PC-9 (cell line): Measurements from ENCODE around the gene EPB41L5. TPM values are rescaled to one million over a fixed set of nuclear protein-coding genes. Genes with fewer than 3 reads are reported as not detected.

Experiments
- BruUV-seq: library from RNA; stranded (reverse); fragments of 400-500 nt; replicated peaks from 2 replicates; lab custom pipeline; 2021; lab: Mats Ljungman, UMichigan
- CTCF ChIA-PET: fragments of 300-600 bp; sonication (Branson Sonifier 250); formaldehyde crosslinking; loops from one replicate; lab custom pipeline; 2022; ENCODE audit warnings: antibody characterized with exemption; lab: Charles Lee
- POLR2A ChIA-PET: fragments of 300-600 bp; sonication (Branson Sonifier 250); formaldehyde crosslinking; loops from one replicate; lab custom pipeline; 2022; ENCODE audit warnings: antibody characterized with exemption; ENCODE audit not compliant: unreplicated experiment; lab: Charles Lee
- DNase-seq, 2 experiments: peaks; one replicate each; pipeline versions ENCODE4 v3.0.0 to v3.0.0-alpha.2; 2015 to 2022; ENCODE audit warnings: mixed read lengths in 1 of 2
- H2AFZ ChIP-seq: fragments of 200-600 bp; sonication (generic); 2 replicates; pipeline ENCODE4 v1.8.1; 2017; ENCODE audit warnings: antibody characterized with exemption
- H3F3A ChIP-seq: fragments of 200-600 bp; sonication (generic); 2 replicates; pipeline ENCODE4 v1.8.1; 2017; ENCODE audit warnings: antibody characterized with exemption, mild to moderate bottlenecking, low read depth; ENCODE audit not compliant: insufficient read depth
- H3K27ac ChIP-seq: fragments of 200-600 bp; sonication (generic); 2 replicates; pipeline ENCODE4 v1.6.1; 2016; ENCODE audit warnings: mixed run types
- H3K27me3 ChIP-seq: fragments of 200-600 bp; sonication (generic); 2 replicates; pipeline ENCODE4 v1.6.1; 2016; ENCODE audit warnings: low read depth, mixed run types; ENCODE audit not compliant: insufficient read depth
- H3K36me3 ChIP-seq: fragments of 200-600 bp; sonication (generic); 2 replicates; pipeline ENCODE4 v1.6.1; 2016; ENCODE audit warnings: low read depth, mixed run types
- H3K4me1 ChIP-seq: fragments of 200-600 bp; sonication (generic); replicated peaks from 2 replicates; pipeline ENCODE4 v1.6.1; 2016; ENCODE audit warnings: mixed run types; ENCODE audit not compliant: insufficient read depth
- H3K4me2 ChIP-seq: fragments of 200-600 bp; sonication (generic); 2 replicates; pipeline ENCODE4 v1.6.1; 2017; ENCODE audit warnings: mixed run types
- H3K4me3 ChIP-seq: fragments of 200-600 bp; sonication (generic); 2 replicates; pipeline ENCODE4 v1.6.1; 2016; ENCODE audit warnings: mixed run types
- H3K79me2 ChIP-seq: fragments of 200-600 bp; sonication (generic); 2 replicates; pipeline ENCODE4 v1.6.1; 2017; ENCODE audit warnings: low read depth, mixed run types
- H3K9me2 ChIP-seq: fragments of 200-600 bp; sonication (generic); 2 replicates; pipeline ENCODE4 v1.8.1; 2017; ENCODE audit warnings: mild to moderate bottlenecking; ENCODE audit not compliant: insufficient read depth
- H3K9me3 ChIP-seq: fragments of 200-600 bp; sonication (generic); 2 replicates; pipeline ENCODE4 v1.8.1; 2016; ENCODE audit warnings: low read depth; ENCODE audit not compliant: insufficient read depth
- H4K20me1 ChIP-seq: fragments of 200-600 bp; sonication (generic); 2 replicates; pipeline ENCODE4 v1.8.1; 2017; ENCODE audit not compliant: insufficient read depth
- CTCF ChIP-seq: fragments of 200-600 bp; sonication (generic); conservative IDR thresholded peaks from 2 replicates; pipeline ENCODE4 v1.6.1; 2017; ENCODE audit warnings: mixed run types, antibody characterized with exemption, mild to moderate bottlenecking, moderate library complexity
- EZH2 ChIP-seq: fragments of 200-600 bp; sonication (generic); IDR thresholded peaks from 2 replicates; pipeline ENCODE4 v1.8.0; 2017; ENCODE audit warnings: antibody characterized with exemption, low read depth
- intact Hi-C: fragments of 100-400 bp; cut with micrococcal nuclease; formaldehyde crosslinking; loops from one replicate; pipeline ENCODE4 v1.10.0; 2022; ENCODE audit not compliant: unreplicated experiment
- total RNA-seq: library from RNA; stranded (reverse); gene quantifications from 2 replicates; pipeline ENCODE4 v1.2.3, GENCODE V29; 2021

Gene EPB41L5
- total RNA-seq, 1 experiment from 2014 or later, result 18.4 TPM

DNA sequence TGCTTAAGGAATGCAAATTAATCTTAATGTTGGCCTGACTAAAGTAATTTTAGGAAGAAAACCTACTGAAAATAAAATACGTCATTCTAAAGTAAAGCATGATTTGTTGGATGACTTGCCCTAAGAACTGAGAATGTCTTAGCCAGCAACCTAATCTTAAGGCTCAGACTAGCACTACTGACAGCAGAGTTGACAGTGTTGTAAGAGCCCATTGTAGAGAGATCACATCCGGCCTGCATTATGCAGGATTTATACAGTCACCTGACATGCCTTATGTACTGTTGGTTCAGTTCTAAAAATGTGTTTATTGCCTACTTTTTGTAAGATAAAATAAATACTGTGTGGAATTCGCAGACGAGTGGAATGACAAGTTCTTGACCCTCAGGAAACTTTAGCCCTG, 128.0 kb downstream of the EPB41L5 start:
- H4K20me1 ChIP-seq, result no peaks in the 10 kb centered on the region
- no peak for TF ChIP-seq CTCF
- no peak for TF ChIP-seq EZH2
- no peaks in the 10 kb centered on the region for H3K27me3 ChIP-seq
- peaks cover under 1% of the 10 kb centered on the region; the same call in 1 of the 2 replicates for H3K9me3 ChIP-seq
- no peak overlapping the region for H3K4me2 ChIP-seq
- intact Hi-C loops, result no loop called here
- H3K79me2 ChIP-seq, result no peaks in the 10 kb centered on the region
- H3F3A ChIP-seq, result no peaks in the 10 kb centered on the region
- H3K27ac ChIP-seq, result no peak overlapping the region
- no peak overlapping the region for H2AFZ ChIP-seq
- H3K9me2 ChIP-seq, result no peaks in the 10 kb centered on the region
- H3K4me3 ChIP-seq, result no peak overlapping the region
- no peaks in the 10 kb centered on the region for H3K4me1 ChIP-seq
- no peak for DNase-seq
- ChIA-PET POLR2A (no interaction called here), CTCF (no interaction called here)
- no peaks in the 10 kb centered on the region for H3K36me3 ChIP-seq
- BruUV-seq, result no TSS peak

DNA sequence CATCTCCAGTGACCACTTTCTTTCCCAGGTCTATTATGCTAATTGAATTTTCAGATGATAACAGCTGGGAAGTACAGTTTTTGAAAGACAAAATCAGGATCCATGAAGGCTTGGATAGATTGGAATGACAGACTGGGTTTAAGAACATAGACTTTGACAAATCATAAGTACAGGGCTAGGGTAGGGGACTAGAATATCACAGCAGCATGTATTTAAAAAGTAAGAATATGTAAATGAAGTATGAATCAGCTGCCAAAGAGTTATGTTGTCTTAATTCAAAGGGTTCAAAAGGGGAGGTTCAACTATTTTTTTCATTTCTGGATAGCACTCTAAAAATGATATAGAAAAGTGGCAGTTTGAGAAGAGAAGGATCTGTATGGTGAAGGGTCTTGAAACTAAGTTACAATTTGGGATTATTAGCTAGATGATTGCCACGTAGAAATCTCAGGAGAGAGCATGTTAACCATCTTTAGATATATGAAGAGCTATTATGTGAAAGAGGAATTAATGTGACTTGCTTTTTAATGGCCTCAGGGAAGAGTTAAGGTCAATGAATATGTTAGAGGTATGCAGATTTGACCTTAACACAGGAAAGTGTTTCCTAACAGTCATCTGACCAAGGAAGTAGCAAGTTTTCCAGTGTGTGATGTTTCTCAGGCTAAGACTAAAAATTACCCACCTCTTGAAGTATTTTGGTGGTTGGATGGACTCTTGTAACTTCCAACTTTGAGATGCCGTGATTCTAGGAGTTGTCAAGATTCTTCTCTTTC, 128.6 kb downstream of the EPB41L5 start:
- H3K4me2 ChIP-seq, result no peak overlapping the region
- POLR2A ChIA-PET, result no interaction called here
- no peaks in the 10 kb centered on the region; the same call in 1 of the 2 replicates for H3K9me3 ChIP-seq
- no peak overlapping the region for H3K4me3 ChIP-seq
- no peak overlapping the region for H2AFZ ChIP-seq
- no peaks in the 10 kb centered on the region for H3K79me2 ChIP-seq
- H3K9me2 ChIP-seq, result no peaks in the 10 kb centered on the region
- H3K27ac ChIP-seq, result no peak overlapping the region
- no peaks in the 10 kb centered on the region for H4K20me1 ChIP-seq
- intact Hi-C loops, result no loop called here
- no TSS peak for BruUV-seq
- H3K4me1 ChIP-seq, result no peaks in the 10 kb centered on the region
- H3K27me3 ChIP-seq, result no peaks in the 10 kb centered on the region
- TF ChIP-seq EZH2 (no peak), CTCF (no peak)
- H3K36me3 ChIP-seq, result no peaks in the 10 kb centered on the region
- H3F3A ChIP-seq, result no peaks in the 10 kb centered on the region
- CTCF ChIA-PET, result no interaction called here
- DNase-seq, result no peak

GRCh38 chr2:120142528-120143219, 129.8 kb downstream of the EPB41L5 start:
- Histone ChIP-seq H3K9me3 (no peaks in the 10 kb centered on the region; the same call in 1 of the 2 replicates), H3K4me2 (no peak overlapping the region), H3F3A (no peaks in the 10 kb centered on the region), H3K4me3 (no peak overlapping the region), H3K27me3 (no peaks in the 10 kb centered on the region), H4K20me1 (no peaks in the 10 kb centered on the region), H3K79me2 (no peaks in the 10 kb centered on the region), H3K4me1 (no peaks in the 10 kb centered on the region), H3K27ac (no peak overlapping the region), H3K36me3 (no peaks in the 10 kb centered on the region), H2AFZ (no peak overlapping the region), H3K9me2 (no peaks in the 10 kb centered on the region)
- no peak for TF ChIP-seq CTCF
- intact Hi-C loops, result no loop called here
- no peak for DNase-seq
- POLR2A ChIA-PET, result no interaction called here
- CTCF ChIA-PET, result no interaction called here
- BruUV-seq, result no TSS peak
